IMR-90 (cell line): ENCODE measurements around the gene ABHD17C.

Experiments
- BHLHE40 ChIP-seq: fragments of 150-350 bp; IDR thresholded peaks from 2 replicates; pipeline ENCODE4 v1.6.1; 2016; ENCODE audit warnings: mild to moderate bottlenecking, low read depth, low read length
- CEBPB ChIP-seq: IDR thresholded peaks from 2 replicates; pipeline ENCODE4 v1.6.1; 2012; ENCODE audit warnings: low read depth, low read length, improper control_type of control experiment
- MXI1 ChIP-seq: IDR thresholded peaks from 2 replicates; pipeline ENCODE4 v1.6.1; 2012; ENCODE audit warnings: low read depth, mild to moderate bottlenecking, low read length, moderate library complexity, borderline replicate concordance
- NFE2L2 ChIP-seq: fragments of 150-350 bp; IDR thresholded peaks from 2 replicates; pipeline ENCODE4 v1.6.1; 2016; ENCODE audit warnings: low read depth, mild to moderate bottlenecking, low read length
- POLR2A ChIP-seq: IDR thresholded peaks from 2 replicates; pipeline ENCODE4 v1.6.1; 2012; ENCODE audit warnings: mild to moderate bottlenecking, low read depth, low read length
- RAD21 ChIP-seq: IDR thresholded peaks from 2 replicates; pipeline ENCODE4 v1.6.1; 2012; ENCODE audit warnings: low read length, improper control_type of control experiment
- RCOR1 ChIP-seq: IDR thresholded peaks from 2 replicates; pipeline ENCODE4 v1.6.1; 2012; ENCODE audit warnings: mild to moderate bottlenecking, low read length, improper control_type of control experiment; ENCODE audit not compliant: insufficient replicate concordance
- RFX5 ChIP-seq: IDR thresholded peaks from 2 replicates; pipeline ENCODE4 v1.8.0; 2012; ENCODE audit warnings: low read depth, mild to moderate bottlenecking, low read length, moderate library complexity
- SMC3 ChIP-seq: fragments of 150-350 bp; IDR thresholded peaks from 2 replicates; pipeline ENCODE4 v1.6.1; 2016; ENCODE audit warnings: low read depth, mild to moderate bottlenecking, antibody characterized with exemption, low read length, moderate library complexity
- TF ChIP-seq, protein P1 (sequence below): conservative IDR thresholded peaks from 2 replicates; pipeline ENCODE4 v1.5.1; 2012; ENCODE audit warnings: mild to moderate bottlenecking, low read depth, low read length, improper control_type of control experiment
- TF ChIP-seq, protein P2 (sequence below): fragments of 150-350 bp; IDR thresholded peaks from 2 replicates; pipeline ENCODE4 v1.6.1; 2017; ENCODE audit warnings: mild to moderate bottlenecking, antibody characterized with exemption, low read length, low read depth

DNA sequence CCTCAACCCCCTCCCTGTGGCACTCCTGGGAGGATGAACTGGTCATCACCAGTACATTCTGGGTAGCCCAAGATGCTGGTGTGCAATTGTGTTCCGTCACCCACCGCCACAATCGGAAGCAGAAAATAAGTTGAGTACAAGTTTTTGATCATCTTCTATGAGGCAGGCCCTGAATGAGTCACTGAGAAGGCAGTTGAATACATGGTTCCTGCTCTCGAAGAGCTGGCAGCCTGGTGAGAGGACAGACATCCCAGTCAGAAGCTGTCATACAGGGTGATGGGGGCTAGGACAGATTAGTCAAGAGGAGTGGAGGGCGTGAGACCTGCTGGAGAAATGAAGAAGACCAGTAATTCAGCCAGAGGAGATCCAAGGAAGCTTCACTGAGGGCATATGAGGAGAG, 90.2 kb downstream of the ABHD17C start:
- TF ChIP-seq POLR2A: no peak
- no peak for TF ChIP-seq CEBPB
- TF ChIP-seq, protein P1, sequence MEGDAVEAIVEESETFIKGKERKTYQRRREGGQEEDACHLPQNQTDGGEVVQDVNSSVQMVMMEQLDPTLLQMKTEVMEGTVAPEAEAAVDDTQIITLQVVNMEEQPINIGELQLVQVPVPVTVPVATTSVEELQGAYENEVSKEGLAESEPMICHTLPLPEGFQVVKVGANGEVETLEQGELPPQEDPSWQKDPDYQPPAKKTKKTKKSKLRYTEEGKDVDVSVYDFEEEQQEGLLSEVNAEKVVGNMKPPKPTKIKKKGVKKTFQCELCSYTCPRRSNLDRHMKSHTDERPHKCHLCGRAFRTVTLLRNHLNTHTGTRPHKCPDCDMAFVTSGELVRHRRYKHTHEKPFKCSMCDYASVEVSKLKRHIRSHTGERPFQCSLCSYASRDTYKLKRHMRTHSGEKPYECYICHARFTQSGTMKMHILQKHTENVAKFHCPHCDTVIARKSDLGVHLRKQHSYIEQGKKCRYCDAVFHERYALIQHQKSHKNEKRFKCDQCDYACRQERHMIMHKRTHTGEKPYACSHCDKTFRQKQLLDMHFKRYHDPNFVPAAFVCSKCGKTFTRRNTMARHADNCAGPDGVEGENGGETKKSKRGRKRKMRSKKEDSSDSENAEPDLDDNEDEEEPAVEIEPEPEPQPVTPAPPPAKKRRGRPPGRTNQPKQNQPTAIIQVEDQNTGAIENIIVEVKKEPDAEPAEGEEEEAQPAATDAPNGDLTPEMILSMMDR: no peak
- no peak for TF ChIP-seq RFX5
- TF ChIP-seq SMC3: no peak
- TF ChIP-seq, protein P2, sequence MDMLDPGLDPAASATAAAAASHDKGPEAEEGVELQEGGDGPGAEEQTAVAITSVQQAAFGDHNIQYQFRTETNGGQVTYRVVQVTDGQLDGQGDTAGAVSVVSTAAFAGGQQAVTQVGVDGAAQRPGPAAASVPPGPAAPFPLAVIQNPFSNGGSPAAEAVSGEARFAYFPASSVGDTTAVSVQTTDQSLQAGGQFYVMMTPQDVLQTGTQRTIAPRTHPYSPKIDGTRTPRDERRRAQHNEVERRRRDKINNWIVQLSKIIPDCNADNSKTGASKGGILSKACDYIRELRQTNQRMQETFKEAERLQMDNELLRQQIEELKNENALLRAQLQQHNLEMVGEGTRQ: no peak
- no peak for TF ChIP-seq RAD21
- no peak for TF ChIP-seq RCOR1
- no peak for TF ChIP-seq NFE2L2
- TF ChIP-seq BHLHE40: no peak
- TF ChIP-seq MXI1: no peak
